ENCODE data around the gene FLII.

The FLII gene

DNA sequence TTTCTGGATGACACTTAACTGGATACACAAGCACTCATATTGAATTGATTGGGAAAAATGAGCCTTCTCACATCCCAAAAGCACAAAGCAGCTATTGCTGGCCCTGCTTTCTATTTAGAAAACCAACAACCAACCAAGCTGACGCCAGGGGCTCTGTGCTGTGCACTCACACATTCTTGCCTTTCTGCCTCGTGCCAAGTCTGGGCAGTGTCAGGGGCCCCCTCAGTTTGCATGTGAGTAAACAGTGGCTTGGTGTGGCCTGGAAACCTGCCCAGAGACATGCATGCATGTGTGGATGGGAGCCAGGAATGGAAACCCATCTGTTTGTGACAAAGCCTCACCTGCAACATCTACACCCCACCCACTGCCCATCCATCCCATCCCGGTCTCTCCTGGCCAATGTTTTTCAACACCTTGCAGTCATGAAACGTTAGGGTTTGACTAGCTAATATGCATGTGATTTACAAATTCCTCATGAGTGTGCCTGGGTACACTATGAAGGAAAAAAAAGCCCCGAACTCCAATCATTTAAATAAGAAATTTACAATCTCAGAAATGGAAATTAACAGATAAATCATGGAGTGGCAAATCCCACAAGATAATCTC is 22.3 kb upstream of the FLII start:
- DNase-seq (ENCODE audit: low read depth in 2 of 2) = peak in 1 of 2 donors; percentile 30
- no peak overlapping the region for H3K4me3 ChIP-seq (replicated peaks in 1 of 2; ENCODE audit: low read depth in 2 of 2, low read length in 2 of 2)
- TF ChIP-seq, protein P1, sequence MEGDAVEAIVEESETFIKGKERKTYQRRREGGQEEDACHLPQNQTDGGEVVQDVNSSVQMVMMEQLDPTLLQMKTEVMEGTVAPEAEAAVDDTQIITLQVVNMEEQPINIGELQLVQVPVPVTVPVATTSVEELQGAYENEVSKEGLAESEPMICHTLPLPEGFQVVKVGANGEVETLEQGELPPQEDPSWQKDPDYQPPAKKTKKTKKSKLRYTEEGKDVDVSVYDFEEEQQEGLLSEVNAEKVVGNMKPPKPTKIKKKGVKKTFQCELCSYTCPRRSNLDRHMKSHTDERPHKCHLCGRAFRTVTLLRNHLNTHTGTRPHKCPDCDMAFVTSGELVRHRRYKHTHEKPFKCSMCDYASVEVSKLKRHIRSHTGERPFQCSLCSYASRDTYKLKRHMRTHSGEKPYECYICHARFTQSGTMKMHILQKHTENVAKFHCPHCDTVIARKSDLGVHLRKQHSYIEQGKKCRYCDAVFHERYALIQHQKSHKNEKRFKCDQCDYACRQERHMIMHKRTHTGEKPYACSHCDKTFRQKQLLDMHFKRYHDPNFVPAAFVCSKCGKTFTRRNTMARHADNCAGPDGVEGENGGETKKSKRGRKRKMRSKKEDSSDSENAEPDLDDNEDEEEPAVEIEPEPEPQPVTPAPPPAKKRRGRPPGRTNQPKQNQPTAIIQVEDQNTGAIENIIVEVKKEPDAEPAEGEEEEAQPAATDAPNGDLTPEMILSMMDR (IDR thresholded peaks at IDR 0.05; ENCODE audit: low read depth, low read length) = no peak

DNA sequence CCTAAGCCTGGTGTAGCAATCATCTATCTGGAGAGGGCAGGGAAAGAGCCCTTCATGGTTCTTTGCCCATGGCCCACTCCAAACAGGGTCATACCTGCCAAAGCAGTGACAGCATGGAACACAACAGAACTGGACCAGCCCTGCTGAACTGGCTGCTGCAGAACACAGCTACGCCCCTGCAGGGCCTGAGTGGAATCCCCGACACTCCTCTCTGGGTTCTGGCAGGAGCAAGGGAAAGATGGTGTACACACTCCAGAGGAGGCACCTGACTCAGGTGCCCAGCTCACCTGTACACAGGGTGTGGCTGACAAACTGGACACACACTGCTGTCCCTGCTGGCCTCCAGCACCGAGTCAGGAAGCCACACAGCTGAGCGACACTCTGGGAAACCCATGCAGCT is 21.7 kb upstream of the FLII start:
- TF ChIP-seq, protein P1 (IDR thresholded peaks at IDR 0.05; ENCODE audit: low read depth, low read length) = no peak
- DNase-seq (ENCODE audit: low read depth in 2 of 2) = no peak
- H3K4me3 ChIP-seq (replicated peaks in 1 of 2; ENCODE audit: low read depth in 2 of 2, low read length in 2 of 2) = no peak overlapping the region

DNA sequence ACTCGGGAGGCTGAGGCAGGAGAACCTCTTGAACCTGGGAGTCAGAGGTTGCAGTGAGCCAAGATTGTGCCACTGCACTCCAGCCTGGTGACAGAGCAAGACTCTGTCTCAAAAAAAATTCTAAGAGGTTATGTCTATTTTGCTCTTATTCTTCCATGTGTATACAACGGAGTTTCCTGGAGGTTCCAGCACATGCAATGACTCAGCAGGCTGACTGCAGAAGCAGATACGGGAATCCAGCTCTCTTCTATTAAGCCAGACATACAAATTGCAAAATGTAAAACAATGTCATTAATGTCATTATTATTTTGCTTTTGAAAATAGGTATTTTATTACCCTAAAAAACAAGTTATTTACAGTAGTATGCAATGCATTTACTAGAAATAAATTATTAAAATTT is 20.3 kb upstream of the FLII start:
- TF ChIP-seq, protein P1 (IDR thresholded peaks at IDR 0.05; ENCODE audit: low read depth, low read length) = no peak
- H3K4me3 ChIP-seq (replicated peaks in 1 of 2; ENCODE audit: low read depth in 2 of 2, low read length in 2 of 2) = no peak overlapping the region
- DNase-seq (ENCODE audit: low read depth in 2 of 2) = peak; percentile 52 to 59

DNA sequence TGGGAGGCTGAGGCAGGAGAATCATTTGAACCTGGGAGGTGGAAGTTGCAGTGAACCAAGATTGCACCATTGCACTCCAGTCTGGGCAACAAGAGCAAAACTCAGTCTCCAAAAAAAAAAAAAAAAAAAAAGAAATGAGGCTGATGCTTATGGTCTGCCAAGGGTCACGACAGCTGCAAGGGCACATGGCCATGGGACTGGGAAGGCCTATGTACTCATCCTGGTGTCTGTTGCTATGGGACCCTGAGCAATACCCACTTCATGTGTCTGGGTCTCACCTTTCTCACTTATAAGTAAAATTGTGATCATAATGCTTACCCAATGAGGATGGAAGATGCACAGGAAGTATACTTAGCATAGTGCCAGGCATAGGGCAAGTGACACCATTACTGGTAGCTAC is 18.5 kb upstream of the FLII start:
- TF ChIP-seq, protein P1 (IDR thresholded peaks at IDR 0.05; ENCODE audit: low read depth, low read length) = no peak
- no peak for DNase-seq (ENCODE audit: low read depth in 2 of 2)

DNA sequence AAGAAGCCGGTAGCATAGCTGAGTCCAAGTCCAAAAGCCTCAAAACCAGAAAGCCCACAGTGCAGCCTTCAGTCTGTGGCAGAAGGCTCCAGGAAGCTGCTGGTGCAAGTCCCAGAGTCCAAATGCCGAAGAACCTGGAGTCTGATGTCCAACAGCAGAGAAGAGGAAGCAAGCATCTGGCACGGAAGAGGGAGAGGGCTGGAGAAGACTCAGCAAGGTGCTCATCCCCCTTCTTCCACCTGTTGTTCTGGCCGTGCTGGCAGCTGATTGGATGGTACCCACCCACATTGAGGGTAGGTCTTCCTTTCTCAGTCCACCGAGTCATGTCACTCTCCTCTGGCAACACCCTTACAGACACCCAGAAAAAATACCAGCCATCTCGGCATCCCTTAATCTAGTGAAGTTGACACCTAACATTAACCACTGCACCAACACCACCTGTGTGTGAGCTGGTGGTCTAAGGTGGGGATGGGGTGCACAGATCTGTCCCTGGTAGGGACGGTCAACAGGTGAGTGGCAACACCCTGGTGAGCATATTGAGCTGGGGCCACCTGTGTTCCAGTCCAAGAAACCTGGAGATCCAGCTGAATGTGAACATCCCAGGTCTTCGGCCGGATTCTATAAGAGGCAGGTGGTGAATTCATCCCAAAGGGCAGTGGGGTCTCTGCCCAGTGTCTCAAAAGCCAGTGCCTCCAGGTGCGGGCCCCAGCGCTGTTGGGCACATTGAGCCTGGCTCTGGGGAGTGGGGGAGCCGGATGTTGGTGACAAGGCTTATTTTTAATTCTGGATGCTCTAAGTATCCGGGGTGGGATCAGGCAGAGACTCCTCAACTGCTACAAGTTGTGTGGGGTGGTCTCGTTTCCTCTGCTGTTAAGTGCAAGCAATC is 11.8 kb upstream of the FLII start:
- TF ChIP-seq, protein P1 (IDR thresholded peaks at IDR 0.05; ENCODE audit: low read depth, low read length) = no peak
- H3K4me3 ChIP-seq (replicated peaks in 1 of 2; ENCODE audit: low read depth in 2 of 2, low read length in 2 of 2) = no peak overlapping the region
- DNase-seq (ENCODE audit: low read depth in 2 of 2) = no peak

More for the DNA sequence above, 18.5 kb upstream of the FLII start:
- H3K4me3 ChIP-seq (replicated peaks in 1 of 2; ENCODE audit: low read depth in 2 of 2, low read length in 2 of 2) = no peak overlapping the region

DNA sequence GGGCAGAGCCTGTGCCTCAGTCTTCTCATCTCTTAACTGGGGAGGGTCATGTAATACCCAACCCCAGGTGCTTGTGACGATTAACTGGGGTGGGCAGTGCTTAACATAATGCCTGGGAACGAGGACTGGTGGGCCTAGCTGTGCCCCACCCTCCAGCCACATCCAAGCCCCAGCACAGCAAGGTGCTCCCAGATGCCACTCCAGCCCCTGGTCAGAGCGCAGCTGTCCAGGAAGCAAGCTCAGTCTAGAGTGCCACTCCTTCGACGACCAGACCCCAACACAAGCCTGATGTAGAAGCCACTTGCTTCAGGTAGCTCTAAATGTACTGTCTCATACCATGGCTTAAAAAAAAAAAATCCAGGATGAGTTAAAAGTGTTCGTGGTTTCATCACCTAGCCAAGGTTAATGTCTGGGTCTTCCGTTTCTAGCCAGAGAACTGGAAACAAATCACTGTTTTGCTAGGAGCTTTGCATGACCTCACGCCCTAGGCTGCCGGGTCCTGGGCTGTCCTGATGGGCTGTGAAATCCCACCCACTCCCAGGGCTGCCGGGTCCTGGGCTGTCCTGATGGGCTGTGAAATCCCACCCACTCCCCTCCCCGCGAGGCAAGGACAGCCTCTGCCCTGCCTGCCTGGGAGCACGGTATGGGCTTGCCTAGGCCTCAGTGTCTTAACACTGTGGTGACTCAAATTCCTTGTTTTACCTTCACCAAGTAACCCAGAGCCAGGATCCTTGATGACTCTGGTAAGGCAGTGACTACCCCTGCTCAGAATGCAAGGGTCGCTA is 9.6 kb upstream of the FLII start:
- H3K4me3 ChIP-seq (replicated peaks in 1 of 2; ENCODE audit: low read depth in 2 of 2, low read length in 2 of 2) = no peak overlapping the region
- peak; percentile 21 to 38 for DNase-seq (ENCODE audit: low read depth in 2 of 2)
- TF ChIP-seq, protein P1 (IDR thresholded peaks at IDR 0.05; ENCODE audit: low read depth, low read length) = no peak
